GM12874 (cell line): ENCODE measurements around the gene PTH1R.

Experiments
- TF ChIP-seq, protein P1 (sequence below): IDR thresholded peaks from 2 replicates; pipeline ENCODE4 v1.5.1; 2011; ENCODE audit warnings: low read depth, mild to moderate bottlenecking, control low read depth, low read length, moderate library complexity; ENCODE audit not compliant: insufficient read depth

The PTH1R gene

DNA sequence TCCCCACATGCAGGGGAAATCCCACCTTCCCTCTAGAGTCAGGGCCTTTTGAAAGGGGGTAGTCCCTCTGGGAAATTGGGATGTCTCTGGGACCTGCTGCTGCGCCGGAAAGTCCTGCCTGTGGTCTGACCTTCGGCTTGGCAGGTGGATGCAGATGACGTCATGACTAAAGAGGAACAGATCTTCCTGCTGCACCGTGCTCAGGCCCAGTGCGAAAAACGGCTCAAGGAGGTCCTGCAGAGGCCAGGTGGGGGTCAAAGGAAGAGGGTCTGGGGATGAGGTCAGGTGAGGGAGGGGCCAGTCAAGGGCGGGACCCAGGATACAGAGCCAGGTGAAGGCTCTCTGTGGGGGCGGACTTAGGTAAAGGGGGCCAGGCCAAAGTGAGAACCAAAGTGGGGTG is 16.2 kb downstream of the PTH1R start:
- TF ChIP-seq, protein P1, sequence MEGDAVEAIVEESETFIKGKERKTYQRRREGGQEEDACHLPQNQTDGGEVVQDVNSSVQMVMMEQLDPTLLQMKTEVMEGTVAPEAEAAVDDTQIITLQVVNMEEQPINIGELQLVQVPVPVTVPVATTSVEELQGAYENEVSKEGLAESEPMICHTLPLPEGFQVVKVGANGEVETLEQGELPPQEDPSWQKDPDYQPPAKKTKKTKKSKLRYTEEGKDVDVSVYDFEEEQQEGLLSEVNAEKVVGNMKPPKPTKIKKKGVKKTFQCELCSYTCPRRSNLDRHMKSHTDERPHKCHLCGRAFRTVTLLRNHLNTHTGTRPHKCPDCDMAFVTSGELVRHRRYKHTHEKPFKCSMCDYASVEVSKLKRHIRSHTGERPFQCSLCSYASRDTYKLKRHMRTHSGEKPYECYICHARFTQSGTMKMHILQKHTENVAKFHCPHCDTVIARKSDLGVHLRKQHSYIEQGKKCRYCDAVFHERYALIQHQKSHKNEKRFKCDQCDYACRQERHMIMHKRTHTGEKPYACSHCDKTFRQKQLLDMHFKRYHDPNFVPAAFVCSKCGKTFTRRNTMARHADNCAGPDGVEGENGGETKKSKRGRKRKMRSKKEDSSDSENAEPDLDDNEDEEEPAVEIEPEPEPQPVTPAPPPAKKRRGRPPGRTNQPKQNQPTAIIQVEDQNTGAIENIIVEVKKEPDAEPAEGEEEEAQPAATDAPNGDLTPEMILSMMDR: no peak

DNA sequence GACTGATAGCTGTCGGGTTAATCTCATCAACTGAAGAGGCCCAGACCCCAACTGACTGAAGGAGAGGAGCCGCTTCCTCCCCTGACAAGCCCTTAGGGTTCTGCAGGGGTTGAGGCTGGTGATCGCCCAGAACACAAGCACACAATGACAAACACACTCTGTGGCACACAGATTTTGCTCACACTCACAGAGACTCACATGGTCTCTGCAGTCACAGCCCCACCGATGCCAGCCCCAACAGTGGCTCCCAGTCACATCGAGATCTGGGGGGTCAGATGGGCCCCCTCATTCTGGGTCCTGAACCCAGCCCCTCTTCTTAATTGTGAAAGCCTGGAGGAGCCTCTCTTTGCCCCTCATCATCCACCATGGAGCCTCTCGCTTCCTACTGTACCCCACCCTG is 16.7 kb downstream of the PTH1R start:
- TF ChIP-seq, protein P1: no peak

GRCh38 chr3:46895204-46895660 is 17.7 kb downstream of the PTH1R start:
- TF ChIP-seq, protein P1: peak; percentile 90

GRCh38 chr3:46895761-46896160 is 18.2 kb downstream of the PTH1R start:
- TF ChIP-seq, protein P1: no peak

DNA sequence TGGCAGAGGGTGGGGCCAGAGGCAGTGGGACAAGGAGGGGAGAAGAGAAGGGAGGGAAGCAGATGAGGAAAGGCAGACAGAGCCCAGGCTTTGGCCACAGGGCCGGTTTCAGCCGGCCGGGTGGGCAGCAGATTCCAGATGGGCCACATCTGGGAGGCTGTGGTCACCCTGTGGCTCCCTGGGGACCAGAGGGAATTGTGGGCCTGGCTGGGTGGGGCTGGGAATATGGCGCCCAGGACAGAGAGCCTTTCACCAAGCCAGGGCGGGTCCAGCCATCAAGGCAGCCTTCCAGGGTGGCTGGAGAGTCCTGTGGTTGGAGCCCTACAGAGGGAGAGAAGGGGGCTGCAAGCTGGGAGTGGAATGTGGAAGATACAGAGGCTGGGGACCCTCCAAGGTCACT is 18.9 kb downstream of the PTH1R start:
- TF ChIP-seq, protein P1: no peak

- TF ChIP-seq, protein P1: no peak
Observed at GRCh38 chr3:46897031-46897430, 19.5 kb downstream of the PTH1R start.

DNA sequence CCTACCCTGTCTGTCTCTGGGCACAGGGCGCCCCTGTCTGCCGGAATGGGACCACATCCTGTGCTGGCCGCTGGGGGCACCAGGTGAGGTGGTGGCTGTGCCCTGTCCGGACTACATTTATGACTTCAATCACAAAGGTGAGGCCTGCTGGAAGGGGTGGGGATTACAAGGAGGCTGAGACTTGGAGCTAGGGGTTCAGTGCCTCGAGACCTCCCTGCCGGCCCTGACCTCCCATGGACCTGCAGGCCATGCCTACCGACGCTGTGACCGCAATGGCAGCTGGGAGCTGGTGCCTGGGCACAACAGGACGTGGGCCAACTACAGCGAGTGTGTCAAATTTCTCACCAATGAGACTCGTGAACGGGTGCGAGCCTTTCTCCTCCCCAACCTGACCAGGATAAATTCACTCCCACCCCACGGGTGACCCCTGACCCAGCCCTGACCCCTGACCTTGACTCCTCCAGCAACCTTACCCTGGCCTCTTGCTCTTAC is 20.4 kb downstream of the PTH1R start:
- TF ChIP-seq, protein P1: peak; percentile 11; the same call in 1 of the 2 replicates
